ENCODE results near the gene ZNF750.

ZNF750 gene

DNA sequence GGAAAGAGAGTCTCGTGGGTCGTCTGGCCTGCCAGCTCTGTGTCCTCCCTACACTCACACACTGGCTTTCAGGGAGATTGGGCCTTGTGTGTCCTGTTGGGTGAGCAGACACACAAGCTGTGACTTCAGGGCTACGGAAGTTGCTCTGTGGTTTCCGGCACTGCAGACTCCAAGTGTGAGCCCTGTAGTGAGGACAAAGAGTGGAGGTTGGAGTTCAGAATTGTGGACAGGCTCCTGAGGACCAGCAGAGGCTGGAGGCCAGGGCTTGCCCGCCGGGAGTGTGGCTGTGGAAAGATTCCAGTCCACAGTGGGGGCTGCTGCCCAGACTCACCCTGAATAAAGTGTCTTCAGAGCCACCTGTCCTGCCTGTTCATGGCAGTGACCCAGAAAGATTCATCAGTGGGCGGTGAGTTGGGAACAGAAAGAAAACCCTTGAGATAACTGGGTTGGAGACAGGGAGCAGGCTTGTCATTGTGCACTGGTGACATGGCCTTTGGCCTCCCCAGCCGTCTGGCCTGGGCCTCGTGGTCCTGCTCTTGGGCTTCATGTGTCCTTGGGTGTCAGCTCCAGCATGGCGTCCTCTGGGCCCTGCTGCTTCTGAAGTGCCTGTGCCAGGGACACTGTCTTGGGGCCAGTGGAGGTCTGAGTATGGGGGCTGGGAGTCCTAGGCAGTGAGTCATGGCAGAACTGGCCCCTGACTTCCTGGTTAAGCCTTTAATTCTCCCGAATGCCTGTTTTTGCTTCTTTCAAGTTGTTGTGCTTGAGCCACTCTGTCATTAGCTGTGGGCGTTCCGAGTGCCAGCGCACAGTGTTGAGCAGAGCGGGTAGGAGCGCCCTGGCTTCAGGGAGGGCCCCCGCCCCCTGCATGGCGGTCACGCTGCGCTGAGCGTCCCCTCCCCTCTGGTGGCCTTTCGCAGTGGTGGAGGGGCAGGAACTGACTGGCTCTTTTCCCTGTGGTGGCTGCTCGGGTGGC lies 19.9 kb upstream of the ZNF750 start:
- DNase-seq = peak; percentile 50

- no peak for DNase-seq
These were observed 18.7 kb upstream of the ZNF750 start for GRCh38 chr17:82858376-82859126.

GRCh38 chr17:82856361-82856760 lies 16.5 kb upstream of the ZNF750 start:
- no peak for DNase-seq

DNA sequence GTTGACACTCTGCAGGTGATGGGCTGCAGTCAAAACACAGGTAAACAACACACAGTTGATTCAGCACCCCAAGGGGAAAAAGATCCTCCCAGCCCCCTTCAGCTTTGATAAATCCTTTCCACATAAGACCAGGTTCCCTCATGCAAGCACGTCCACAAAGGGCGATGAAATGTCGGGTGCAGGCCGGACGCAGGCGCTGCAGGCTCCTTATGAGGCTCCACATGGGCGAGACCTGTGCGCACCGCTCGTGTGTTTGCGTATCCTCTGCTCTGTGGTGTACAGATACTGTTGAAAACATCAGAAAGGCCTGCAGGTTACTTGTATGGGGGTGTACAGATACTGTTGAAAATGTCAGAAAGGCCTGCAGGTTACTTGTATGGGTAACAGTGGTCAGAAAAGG lies 14.4 kb upstream of the ZNF750 start:
- DNase-seq = no peak

DNA sequence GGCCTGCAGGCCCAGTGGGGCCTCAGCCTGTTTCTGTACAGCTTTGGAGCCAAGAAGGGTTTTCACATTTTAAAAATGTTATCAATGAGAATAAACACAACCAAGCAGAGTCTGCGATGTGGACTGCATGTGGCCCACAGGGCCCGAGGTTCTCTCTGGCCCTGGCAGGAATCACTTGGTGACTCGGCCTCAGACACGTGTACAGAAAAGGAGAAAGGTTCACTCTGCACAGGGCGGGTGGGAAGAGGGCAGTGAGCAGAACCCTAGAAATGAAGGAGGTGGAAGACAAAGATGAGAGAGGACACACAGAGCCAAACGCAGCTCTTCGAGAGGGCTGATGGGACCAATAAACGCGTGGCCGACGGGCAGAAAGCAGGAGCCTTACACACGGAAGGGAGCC lies 11.6 kb upstream of the ZNF750 start:
- DNase-seq = no peak

DNA sequence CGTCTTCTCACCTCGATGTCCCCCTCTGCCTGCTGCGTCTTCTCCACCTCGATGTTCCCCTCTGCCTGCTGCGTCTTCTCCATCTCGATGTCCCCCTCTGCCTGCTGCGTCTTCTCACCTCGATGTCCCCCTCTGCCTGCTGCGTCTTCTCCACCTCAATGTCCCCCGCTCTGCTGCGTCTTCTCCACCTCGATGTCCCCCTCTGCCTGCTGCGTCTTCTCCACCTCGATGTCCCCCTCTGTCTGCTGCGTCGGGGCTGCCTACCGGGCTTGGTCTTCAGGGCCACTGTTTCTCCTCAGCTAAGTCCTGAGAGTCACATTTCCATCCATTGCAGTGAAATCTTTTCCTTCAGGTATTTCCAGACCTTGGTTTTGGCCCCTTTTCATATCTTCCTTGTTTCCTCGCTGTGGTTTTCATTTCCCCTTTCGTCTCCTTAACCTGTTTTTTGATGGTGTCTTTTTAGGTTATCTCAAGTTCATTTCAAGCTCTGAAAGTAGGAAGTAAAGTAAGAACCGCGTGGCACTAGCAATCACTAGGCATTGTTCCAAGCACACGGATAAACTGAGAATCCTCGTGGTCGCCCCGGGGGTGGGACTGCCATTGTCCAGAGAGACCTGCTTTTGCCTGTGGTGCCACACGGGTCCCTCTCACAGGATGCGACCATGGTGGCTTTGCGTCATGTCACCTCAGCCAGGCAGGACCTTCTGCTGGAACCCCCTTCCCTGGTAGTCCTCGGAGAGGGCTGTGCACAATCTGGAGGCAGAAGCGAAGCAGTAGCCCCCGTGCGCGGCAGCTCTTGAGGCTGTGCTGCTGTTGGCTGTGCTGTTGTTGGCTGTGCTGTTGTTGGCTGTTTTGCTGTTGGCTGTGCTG lies 9.5 kb upstream of the ZNF750 start:
- no peak for DNase-seq

DNA sequence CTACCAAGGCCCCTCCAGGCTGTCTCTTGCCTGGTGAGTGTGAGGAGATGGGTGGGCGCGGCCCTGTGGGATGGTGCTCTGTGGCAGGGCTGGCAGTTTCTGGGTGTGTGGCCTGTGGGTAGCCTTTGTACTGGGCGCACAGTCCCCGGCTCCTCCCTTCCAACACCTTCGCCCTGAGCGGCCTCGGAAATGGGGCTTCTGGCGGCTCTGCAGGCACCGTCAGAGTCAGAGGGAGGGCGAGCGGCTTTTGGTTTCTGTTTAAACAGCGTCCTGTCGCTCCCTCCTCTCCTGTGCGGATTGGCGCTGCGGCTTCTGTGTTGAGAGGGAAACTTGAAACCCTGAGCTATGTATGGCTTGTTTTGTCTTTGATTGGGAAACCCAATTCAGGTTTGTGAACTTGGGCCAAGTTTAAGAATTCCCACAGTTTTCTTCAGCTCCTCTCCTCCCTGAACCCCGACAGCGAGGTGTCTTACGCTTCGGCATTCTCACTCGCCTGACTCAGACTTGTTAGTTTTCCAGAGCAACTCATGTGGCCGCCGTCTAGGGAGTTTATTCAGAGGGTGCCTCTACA lies 8.3 kb upstream of the ZNF750 start:
- no peak for DNase-seq

- no peak for DNase-seq
These were observed 6.4 kb upstream of the ZNF750 start for GRCh38 chr17:82846061-82846691.

DNA sequence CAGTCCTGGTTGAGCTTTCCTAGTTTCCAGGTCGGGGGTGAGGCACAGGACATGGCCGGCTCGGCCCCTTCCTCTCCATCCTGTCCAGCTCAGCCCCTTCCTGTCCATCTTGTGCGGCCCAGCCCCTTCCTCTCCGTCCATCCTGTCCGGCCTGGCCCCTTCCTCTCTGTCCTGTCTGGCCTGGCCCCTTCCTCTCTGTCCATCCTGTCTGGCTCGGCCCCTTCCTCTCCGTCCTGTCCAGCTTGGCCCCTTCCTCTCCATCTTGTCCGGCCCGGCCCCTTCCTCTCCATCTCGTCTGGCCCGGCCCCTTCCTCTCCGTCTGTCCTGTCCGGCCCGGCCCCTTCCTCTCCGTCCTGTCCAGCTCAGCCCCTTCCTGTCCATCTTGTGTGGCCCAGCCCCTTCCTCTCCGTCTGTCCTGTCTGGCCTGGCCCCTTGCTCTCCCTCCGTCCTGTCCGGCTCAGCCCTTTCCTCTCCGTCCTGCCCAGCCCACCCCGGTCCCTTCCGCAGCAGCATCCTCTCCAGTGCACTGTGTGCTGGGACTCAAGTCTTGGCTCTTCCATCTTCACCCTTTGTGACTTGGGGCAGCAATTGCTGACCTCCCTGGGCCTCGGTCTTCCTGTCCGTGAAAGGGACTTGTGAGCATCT lies 5.5 kb upstream of the ZNF750 start:
- no peak for DNase-seq

- no peak for DNase-seq
These were observed 5.0 kb upstream of the ZNF750 start for GRCh38 chr17:82844796-82845162.

DNA sequence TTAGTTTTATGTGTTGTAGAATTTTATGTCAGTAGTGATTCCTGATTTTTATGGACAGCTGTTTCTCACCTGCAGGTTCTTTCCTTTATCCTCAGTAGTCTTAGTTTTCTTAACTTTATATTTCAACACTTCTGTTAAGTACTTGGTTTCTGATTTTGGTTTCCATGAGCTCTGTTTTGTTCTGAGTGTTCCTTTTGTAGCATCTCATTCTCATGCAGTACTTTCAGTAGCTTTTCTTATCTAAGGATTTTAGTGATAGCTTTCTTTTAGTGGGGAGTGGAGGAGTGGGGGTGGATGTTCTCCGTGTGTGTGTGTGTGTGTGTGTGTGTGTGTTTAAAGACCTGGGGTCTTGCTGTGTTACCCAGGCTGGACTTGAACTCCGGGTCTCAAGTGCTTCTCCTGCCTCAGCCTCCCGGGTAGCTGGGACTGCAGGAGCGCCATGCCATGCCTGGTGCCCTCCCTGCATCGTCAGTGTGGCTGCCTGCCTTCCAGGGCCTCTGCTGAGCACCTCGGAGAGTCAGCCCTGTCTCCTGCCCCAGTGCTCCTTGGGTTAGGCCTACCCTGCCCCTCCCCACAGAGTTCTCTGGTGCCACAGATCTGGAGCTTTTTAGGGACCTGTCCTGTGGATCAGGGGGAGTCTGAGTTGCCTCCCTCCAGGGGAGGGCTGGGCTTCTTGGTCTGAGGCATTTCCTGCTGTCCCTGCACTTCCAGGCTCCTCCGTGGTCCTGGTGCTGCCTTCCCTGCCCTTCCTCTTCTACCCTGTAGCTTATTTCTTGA lies 4.3 kb upstream of the ZNF750 start:
- DNase-seq = no peak

DNA sequence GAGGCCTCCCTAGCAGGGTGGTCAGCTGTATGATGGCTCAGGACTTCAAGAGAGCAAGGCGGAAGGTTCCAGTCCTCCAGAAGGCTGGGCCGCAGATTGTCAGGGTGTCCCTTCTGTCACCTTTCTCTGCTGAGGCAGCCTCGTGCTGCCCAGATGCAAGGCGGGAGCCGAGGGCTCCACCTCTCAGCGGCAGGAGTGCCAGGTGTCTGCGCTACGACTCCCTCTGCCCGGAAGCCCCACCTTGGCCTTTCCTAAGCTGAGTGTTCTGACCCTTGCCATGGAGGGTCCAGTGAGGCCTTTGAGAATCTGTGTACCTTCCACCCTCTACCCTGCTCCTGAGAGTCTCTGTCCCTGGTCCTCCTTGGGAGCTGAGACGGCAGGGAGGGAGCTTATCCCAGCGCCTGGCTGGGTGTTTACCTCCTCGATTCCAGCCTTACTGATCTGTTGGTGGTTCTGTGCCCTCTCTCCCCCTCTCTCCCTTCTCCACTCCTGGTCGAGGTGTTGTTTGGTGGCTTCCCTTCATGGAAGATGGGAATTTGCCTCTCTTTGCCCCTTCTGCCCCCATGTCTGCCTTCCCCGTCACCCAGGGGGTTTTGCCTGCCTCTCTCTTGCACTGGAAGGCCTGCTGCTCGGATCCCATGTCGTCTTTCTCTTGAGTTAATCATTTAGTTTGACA lies 2.2 kb upstream of the ZNF750 start:
- DNase-seq = no peak

DNA sequence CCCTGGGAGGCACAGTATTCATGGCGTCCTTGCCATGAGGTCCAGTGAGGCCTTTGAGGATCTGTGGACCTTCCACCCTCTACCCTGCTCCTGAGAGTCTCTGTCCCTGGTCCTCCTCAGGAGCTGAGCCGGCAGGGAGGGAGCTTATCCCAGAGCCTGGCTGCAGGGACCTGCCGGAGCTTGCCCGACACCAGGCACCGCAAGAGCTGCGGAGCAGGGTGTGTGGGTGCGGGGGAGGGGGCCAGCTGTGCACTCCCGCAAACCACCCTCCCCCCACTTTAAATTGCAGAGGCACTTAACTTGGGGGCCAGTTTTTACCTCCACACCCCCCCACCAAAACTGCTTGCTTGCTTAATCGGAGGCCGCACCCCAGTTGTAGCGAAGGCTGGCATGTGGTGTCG lies 609 bp upstream of the ZNF750 start:
- DNase-seq = no peak

DNA sequence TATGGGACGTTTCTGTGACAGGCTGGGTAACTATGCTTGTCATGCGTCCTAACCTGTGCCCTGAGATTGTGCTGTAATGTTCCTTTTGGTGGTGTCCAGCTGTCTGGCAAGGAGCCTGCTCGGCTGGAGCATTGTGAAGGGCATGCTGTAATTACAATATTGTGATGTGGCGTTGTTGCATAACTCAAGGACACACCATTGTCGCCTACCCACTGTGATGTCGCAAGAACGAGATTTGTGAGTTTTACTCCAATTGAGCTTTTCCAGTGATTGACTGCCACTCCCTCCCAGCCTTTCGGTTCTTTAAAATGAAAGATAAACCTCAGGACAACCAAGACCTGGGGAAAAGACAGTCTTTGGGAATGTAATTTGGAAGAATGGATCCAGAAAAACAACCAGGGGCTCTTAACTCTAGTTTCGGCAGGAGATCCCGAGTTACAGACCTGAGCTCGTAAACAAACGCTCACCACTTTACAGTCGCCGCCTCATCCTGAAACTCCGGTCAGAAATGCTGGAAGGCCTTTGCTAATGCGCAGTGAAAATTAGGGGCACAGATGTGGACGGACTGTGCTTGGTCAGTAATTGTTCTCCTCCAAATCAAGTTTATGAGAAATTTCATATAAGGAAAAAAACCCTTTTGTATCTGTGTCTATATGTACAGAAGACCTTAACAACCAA lies 1.3 kb downstream of the ZNF750 start:
- DNase-seq = no peak

GRCh38 chr17:82837586-82838320 lies 2.1 kb downstream of the ZNF750 start:
- no peak for DNase-seq

GRCh38 chr17:82836823-82837357 lies 2.9 kb downstream of the ZNF750 start:
- DNase-seq = no peak

- DNase-seq = no peak
These were observed 3.9 kb downstream of the ZNF750 start for GRCh38 chr17:82835766-82836512.

- no peak for DNase-seq
These were observed 4.7 kb downstream of the ZNF750 start for GRCh38 chr17:82835122-82835521.
